Measurements from ENCODE around the gene NARF.
"Not testable (repeated sequence)": the region's sequence is repeated elsewhere in the genome, so short reads cannot be mapped to it uniquely, and the experiment has no call there.

Gene NARF

GRCh38 chr17:82534401-82534812 lies 75.9 kb downstream of the NARF start:
- H2AFZ ChIP-seq (ENCODE audit: low read depth) = no peak overlapping the region
- H3K36me3 ChIP-seq (ENCODE audit: insufficient read depth) = no peaks in the 10 kb centered on the region
- H3K27ac ChIP-seq = no peak overlapping the region
- H3K79me2 ChIP-seq (ENCODE audit: insufficient read depth, low read depth) = peaks cover 100% of the 10 kb centered on the region
- no peak overlapping the region for H3K4me2 ChIP-seq
- no peak for TF ChIP-seq CTCF (conservative IDR thresholded peaks at IDR 0.05; ENCODE audit: low read depth, low read length)
- peaks cover 75% of the 10 kb centered on the region for H4K20me1 ChIP-seq (ENCODE audit: insufficient read depth)
- H3K27me3 ChIP-seq (ENCODE audit: insufficient read depth, low read depth) = no peaks in the 10 kb centered on the region
- peaks cover 53% of the 10 kb centered on the region for H3K4me1 ChIP-seq (ENCODE audit: low read depth, poor library complexity, severe bottlenecking)
- no peak overlapping the region for H3K9ac ChIP-seq
- no peak overlapping the region for H3K4me3 ChIP-seq (IDR thresholded peaks at IDR 0.05; ENCODE audit: insufficient read depth, low read depth, low read length)

DNA sequence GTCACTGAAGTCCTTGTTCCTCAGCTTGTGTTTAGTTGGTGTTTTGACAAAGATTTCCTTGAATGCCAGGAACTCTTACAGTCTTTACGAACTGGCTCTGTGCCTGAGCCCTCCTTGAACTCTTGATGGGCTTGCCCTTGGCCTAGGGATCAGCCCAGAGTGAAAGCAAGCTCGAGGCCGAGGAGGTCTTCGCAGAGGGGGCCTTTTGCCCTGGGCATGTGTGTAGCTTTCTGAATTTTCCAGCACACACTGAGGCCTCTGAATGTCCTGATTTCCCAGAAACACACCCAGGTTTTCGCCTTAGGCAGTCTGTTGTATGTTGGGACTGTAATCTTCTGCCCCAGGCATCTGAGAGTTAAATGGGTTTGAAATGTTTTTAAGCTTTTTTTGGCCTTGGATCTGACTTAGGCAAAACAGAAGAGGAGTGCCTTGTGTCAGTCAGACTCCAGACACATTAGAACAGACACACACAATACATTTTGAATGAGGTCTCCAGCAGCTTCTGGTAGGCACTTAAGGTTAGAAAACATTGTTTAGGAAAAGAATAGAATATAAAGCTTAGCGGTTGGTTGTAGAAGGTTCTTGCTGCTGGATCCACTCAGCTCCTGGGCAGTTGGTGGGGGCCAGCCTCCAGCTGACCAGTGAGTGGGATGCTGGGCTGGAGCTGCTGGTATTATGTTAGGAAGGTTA lies 78.1 kb downstream of the NARF start:
- H3K27ac ChIP-seq = no peak overlapping the region; the same call in 1 of the 2 replicates
- peaks cover 37% of the 10 kb centered on the region for H3K4me1 ChIP-seq (ENCODE audit: low read depth, poor library complexity, severe bottlenecking)
- no peak overlapping the region for H3K4me2 ChIP-seq
- H3K36me3 ChIP-seq (ENCODE audit: insufficient read depth) = no peaks in the 10 kb centered on the region
- no peak overlapping the region for H3K4me3 ChIP-seq (IDR thresholded peaks at IDR 0.05; ENCODE audit: insufficient read depth, low read depth, low read length)
- H4K20me1 ChIP-seq (ENCODE audit: insufficient read depth) = peaks cover 75% of the 10 kb centered on the region
- no peak for TF ChIP-seq CTCF (conservative IDR thresholded peaks at IDR 0.05; ENCODE audit: low read depth, low read length)
- peaks cover 100% of the 10 kb centered on the region for H3K79me2 ChIP-seq (ENCODE audit: insufficient read depth, low read depth)
- no peaks in the 10 kb centered on the region for H3K27me3 ChIP-seq (ENCODE audit: insufficient read depth, low read depth)
- no peak overlapping the region for H3K9ac ChIP-seq
- H2AFZ ChIP-seq (ENCODE audit: low read depth) = no peak overlapping the region

DNA sequence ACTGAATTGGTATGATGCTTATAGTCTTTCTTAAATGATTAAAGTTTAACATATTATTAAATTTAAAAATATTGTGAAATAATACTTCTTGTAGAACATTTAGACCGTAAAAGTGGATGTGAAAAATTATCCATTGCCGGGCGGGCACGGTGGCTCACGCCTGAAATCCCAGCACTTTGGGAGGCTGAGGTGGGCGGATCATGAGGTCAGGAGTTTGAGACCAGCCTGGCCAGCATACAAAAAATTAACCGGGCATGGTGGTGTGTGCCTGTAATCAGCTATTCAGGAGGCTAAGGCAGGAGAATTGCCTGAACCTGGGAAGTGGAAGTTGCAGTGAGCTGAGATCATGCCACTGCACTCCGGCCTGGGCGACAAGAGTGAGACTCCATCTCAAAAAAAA lies 78.7 kb downstream of the NARF start:
- not testable (repeated sequence) for H3K27me3 ChIP-seq (ENCODE audit: insufficient read depth, low read depth); H2AFZ ChIP-seq (ENCODE audit: low read depth); H3K4me3 ChIP-seq (IDR thresholded peaks at IDR 0.05; ENCODE audit: insufficient read depth, low read depth, low read length); H3K27ac ChIP-seq; H3K4me2 ChIP-seq; H3K9ac ChIP-seq; H3K36me3 ChIP-seq (ENCODE audit: insufficient read depth)
- H3K79me2 ChIP-seq (ENCODE audit: insufficient read depth, low read depth) = peaks cover 100% of the 10 kb centered on the region
- H4K20me1 ChIP-seq (ENCODE audit: insufficient read depth) = peaks cover 74% of the 10 kb centered on the region
- H3K4me1 ChIP-seq (ENCODE audit: low read depth, poor library complexity, severe bottlenecking) = peaks cover 37% of the 10 kb centered on the region

- H3K9ac ChIP-seq; H3K36me3 ChIP-seq (ENCODE audit: insufficient read depth); H3K27me3 ChIP-seq (ENCODE audit: insufficient read depth, low read depth); H3K4me3 ChIP-seq (IDR thresholded peaks at IDR 0.05; ENCODE audit: insufficient read depth, low read depth, low read length); H2AFZ ChIP-seq (ENCODE audit: low read depth); H3K4me2 ChIP-seq; H3K27ac ChIP-seq: not testable (repeated sequence)
- H4K20me1 ChIP-seq (ENCODE audit: insufficient read depth) = peaks cover 70% of the 10 kb centered on the region
- peaks cover 99% of the 10 kb centered on the region for H3K79me2 ChIP-seq (ENCODE audit: insufficient read depth, low read depth)
- peaks cover 25% of the 10 kb centered on the region for H3K4me1 ChIP-seq (ENCODE audit: low read depth, poor library complexity, severe bottlenecking)
These were observed 80.5 kb downstream of the NARF start for GRCh38 chr17:82539076-82539475.

Data from KMS-11 (cell line).